T47D (cell line): ENCODE results near the gene RBFOX2.

Experiments used
- DNase-seq, 2 experiments: peaks; one replicate each; pipeline versions ENCODE4 v3.0.0 to v3.0.0-alpha.2; 2011 to 2012; ENCODE audit warnings: low read depth in 1 of 2, low spot score in 1 of 2
- JUND ChIP-seq: IDR thresholded peaks from 2 replicates; pipeline ENCODE4 v1.6.1; 2012; ENCODE audit warnings: low read depth
- in situ Hi-C: cut with HindIII; loops from 2 replicates; pipeline ENCODE4 v1.10.0; 2016; ENCODE audit warnings: low sequenced_read_pairs, low pct_unique_long_range_greater_than_20kb

The RBFOX2 gene

GRCh38 chr22:35886309-35886708 lies 142.3 kb downstream of the RBFOX2 start:
- no peak for TF ChIP-seq JUND
- no peak for DNase-seq
- in situ Hi-C loops: no loop called here

- TF ChIP-seq JUND: no peak
- DNase-seq: no peak
- in situ Hi-C loops: no loop called here
Measured at GRCh38 chr22:35884529-35884928, 144.1 kb downstream of the RBFOX2 start.

GRCh38 chr22:35883031-35883620 lies 145.5 kb downstream of the RBFOX2 start:
- TF ChIP-seq JUND: no peak
- in situ Hi-C loops: no loop called here
- no peak for DNase-seq

- in situ Hi-C loops: no loop called here
Measured at GRCh38 chr22:35882211-35883030, 146.2 kb downstream of the RBFOX2 start.

GRCh38 chr22:35879351-35879750 lies 149.3 kb downstream of the RBFOX2 start:
- in situ Hi-C loops: no loop called here
- no peak for TF ChIP-seq JUND
- no peak for DNase-seq

More at GRCh38 chr22:35882211-35883030, 146.2 kb downstream of the RBFOX2 start:
- TF ChIP-seq JUND: no peak
- no peak for DNase-seq

- no peak for DNase-seq
- TF ChIP-seq JUND: no peak
- in situ Hi-C loops: no loop called here
Measured at GRCh38 chr22:35873426-35873825, 155.2 kb downstream of the RBFOX2 start.

GRCh38 chr22:35872451-35872850 lies 156.2 kb downstream of the RBFOX2 start:
- no peak for TF ChIP-seq JUND
- in situ Hi-C loops: no loop called here
- DNase-seq: no peak

- in situ Hi-C loops: no loop called here
- DNase-seq: no peak
- no peak for TF ChIP-seq JUND
Measured at GRCh38 chr22:35870517-35871293, 157.9 kb downstream of the RBFOX2 start.

- in situ Hi-C loops: no loop called here
Measured at GRCh38 chr22:35868938-35869337, 159.7 kb downstream of the RBFOX2 start.

GRCh38 chr22:35866651-35867050 lies 162.0 kb downstream of the RBFOX2 start:
- in situ Hi-C loops: no loop called here
- DNase-seq: no peak
- no peak for TF ChIP-seq JUND

More at GRCh38 chr22:35868938-35869337, 159.7 kb downstream of the RBFOX2 start:
- DNase-seq: no peak
- no peak for TF ChIP-seq JUND

- TF ChIP-seq JUND: no peak
- DNase-seq: no peak
- in situ Hi-C loops: no loop called here
Measured at GRCh38 chr22:35864545-35865165, 164.0 kb downstream of the RBFOX2 start.

- no peak for TF ChIP-seq JUND
- in situ Hi-C loops: no loop called here
- DNase-seq: no peak
Measured at GRCh38 chr22:35863432-35863831, 165.2 kb downstream of the RBFOX2 start.
